Stimulated activated CD8-positive, alpha-beta memory T cell treated with anti-CD3 and anti-CD28 coated beads, Interleukin-7, amount 100 ng/mL, for 24 hours (primary cell): ENCODE measurements around the gene ATG4C.

ENCODE experiments used
- DNase-seq: peaks from one replicate; pipeline ENCODE4 v3.0.0-alpha.2; 2020; ENCODE audit warnings: low read depth

The ATG4C gene

DNA sequence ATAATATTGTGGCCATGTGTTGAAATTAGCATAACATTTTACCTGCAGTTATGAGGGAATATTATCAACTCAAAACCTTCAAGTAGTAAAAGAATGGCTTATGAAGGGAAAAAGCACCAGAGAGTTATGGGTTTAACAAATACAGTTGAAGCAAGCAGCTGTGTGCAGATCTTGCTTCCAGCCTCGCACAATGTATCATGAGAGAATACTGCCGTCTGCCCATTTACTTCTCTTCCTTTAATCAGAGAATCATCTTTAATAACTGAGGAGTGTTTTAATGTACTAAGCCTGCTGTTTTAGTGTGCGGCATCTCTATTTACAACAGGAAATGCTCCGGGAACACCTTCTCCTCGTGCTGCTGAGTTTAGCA, 120.9 kb downstream of the ATG4C start:
- no peak for DNase-seq

DNA sequence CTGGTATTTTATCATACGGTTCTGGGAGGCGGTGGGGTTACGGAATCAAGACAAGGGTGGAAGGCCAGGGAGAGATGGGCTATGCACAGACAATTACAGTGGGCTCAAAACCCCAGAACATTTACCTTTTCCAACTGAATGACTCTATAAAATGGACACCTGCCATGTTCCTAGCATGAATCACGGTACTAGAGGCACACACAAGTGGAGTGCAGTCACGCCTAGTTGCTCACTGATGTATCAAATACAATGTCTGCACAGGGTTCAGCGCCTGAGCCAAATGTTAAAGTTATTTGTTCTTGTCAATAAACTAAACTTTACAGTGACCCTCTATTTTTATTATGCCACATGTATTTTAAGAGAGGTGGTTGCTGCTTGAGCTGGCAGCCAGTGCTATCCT, 121.4 kb downstream of the ATG4C start:
- no peak for DNase-seq

DNA sequence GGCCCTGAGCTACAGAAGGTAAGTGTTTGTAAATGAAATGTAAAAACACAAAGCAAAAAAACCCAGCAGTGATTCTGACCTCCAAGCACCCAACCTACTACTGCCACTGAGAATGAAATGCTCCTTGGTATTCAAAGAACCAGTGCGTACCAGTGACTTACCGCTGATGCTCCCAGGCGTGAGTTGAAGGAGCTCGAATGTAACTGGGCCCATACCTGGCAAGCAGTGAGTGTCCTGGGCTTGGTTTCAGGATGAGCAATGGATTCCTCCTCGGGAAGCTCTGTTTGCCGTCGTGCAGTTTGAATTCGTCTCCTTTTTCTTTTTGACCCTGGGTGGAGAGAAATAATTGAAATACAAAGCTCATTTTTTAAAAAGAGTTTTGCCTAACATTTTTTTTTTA, 121.9 kb downstream of the ATG4C start:
- DNase-seq = no peak

DNA sequence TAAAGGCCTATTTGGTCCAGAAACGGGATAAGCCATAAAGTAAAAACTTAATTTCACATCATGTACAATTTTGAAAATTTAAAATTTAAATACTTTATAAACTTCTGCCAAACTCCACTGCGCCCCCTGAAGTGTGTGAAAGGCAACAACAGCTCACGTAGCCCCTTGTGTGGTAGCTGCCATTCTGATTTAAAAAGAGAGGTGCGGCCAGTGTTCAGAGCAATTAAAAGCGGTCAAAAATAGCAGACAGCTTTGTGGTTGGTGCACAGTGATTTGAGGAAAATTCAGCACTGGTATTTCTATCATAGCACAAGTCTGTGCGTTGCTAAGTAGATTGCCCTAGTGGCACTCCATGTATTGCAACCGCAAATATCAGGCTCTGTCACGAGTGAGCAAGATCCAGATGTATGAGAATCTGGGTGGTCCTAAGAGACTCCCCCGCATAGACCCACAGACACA, 122.5 kb downstream of the ATG4C start:
- DNase-seq = no peak

DNA sequence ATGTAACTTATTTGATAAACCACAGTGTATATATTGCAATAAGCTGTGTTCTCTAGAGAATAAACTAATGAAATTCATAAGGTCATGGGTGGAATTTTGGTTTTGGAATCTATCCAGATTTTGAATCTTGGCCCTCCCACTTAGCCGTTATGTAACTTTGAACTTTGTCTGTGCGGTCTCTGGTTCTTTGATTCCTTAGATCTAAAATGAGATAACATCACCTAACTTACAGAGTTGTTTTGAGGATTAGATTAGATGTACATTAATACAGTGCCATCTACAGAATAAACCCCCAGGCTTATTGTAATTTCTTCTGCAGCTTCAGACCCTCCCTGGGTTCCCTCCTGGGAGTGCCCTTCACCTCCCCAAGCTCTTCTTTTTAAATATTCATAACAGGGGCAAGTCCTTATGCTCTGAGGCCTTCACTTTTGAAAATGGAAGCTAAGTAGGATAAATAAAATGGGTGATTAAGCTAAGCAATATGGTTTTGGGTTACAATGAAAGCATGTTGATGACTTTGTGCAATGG, 124.3 kb downstream of the ATG4C start:
- no peak for DNase-seq

DNA sequence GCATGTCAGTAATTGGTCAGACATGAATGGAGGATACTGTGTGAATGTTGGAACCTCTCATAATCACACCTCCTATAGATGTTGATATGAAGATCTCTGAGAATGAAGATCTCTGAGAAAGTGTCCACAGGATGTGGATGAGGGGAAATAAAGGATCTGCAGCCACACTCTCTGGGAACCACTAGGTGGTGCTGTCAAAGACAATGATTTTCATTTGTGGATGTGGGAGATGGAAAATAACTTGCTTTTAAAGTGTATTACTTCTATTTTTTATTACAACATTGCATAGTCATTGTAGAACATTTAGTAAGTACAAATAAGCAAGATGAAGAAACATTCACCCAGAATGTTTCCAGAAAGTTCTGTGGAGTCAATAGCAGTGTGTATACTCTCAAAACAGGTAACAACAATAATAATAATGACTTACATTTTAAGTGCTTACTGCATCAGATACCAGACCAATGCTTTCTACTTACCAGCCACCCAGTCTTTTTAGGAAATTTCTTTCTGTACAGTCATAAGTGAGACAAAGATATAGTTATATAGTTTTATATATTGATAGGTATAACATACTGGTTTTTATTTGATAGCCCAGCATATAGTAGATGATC, 128.2 kb downstream of the ATG4C start:
- DNase-seq = no peak
